Measurements from ENCODE around the gene VAPA.
A peak's percentile ranks its signal among the peaks of the same experiment; 100 is the strongest.

The VAPA gene

GRCh38 chr18:9919564-9920232 lies 5.9 kb downstream of the VAPA start:
- TF ChIP-seq POU2F2 (IDR thresholded peaks at IDR 0.05; ENCODE audit: low read depth, low read length) = no peak
- no peak for TF ChIP-seq POLR2A (IDR thresholded peaks at IDR 0.05; ENCODE audit: low read depth, low read length)
- TF ChIP-seq POLR2AphosphoS5 (IDR thresholded peaks at IDR 0.05; ENCODE audit: low read depth, low read length) = no peak
- no peak for TF ChIP-seq PAX5 (IDR thresholded peaks at IDR 0.05; ENCODE audit: insufficient read depth, low read length, severe bottlenecking)
- TF ChIP-seq TAF1 (IDR thresholded peaks at IDR 0.05; ENCODE audit: low read depth, low read length) = no peak
- TF ChIP-seq SPI1 (IDR thresholded peaks at IDR 0.05; ENCODE audit: low read depth, low read length) = no peak
- no peak for DNase-seq (ENCODE audit: insufficient read length, low spot score)

GRCh38 chr18:9922592-9923311 lies 8.9 kb downstream of the VAPA start:
- FAIRE-seq (no peak), DNase-seq (ENCODE audit: insufficient read length, low spot score) (no peak)
- TF ChIP-seq POLR2A (IDR thresholded peaks at IDR 0.05; ENCODE audit: low read depth, low read length) (no peak), TAF1 (IDR thresholded peaks at IDR 0.05; ENCODE audit: low read depth, low read length) (no peak), POLR2AphosphoS5 (IDR thresholded peaks at IDR 0.05; ENCODE audit: low read depth, low read length) (no peak), SPI1 (IDR thresholded peaks at IDR 0.05; ENCODE audit: low read depth, low read length) (no peak), POU2F2 (IDR thresholded peaks at IDR 0.05; ENCODE audit: low read depth, low read length) (no peak), PAX5 (IDR thresholded peaks at IDR 0.05; ENCODE audit: insufficient read depth, low read length, severe bottlenecking) (no peak)

More at GRCh38 chr18:9919564-9920232, 5.9 kb downstream of the VAPA start:
- FAIRE-seq = no peak

- FAIRE-seq (peak; percentile 38), DNase-seq (ENCODE audit: insufficient read length, low spot score) (no peak)
- TF ChIP-seq TAF1 (IDR thresholded peaks at IDR 0.05; ENCODE audit: low read depth, low read length) = no peak
- TF ChIP-seq POU2F2 (IDR thresholded peaks at IDR 0.05; ENCODE audit: low read depth, low read length) = no peak
- TF ChIP-seq POLR2AphosphoS5 (IDR thresholded peaks at IDR 0.05; ENCODE audit: low read depth, low read length) = no peak
- TF ChIP-seq PAX5 (IDR thresholded peaks at IDR 0.05; ENCODE audit: insufficient read depth, low read length, severe bottlenecking) = no peak
- TF ChIP-seq POLR2A (IDR thresholded peaks at IDR 0.05; ENCODE audit: low read depth, low read length) = no peak
- TF ChIP-seq SPI1 (IDR thresholded peaks at IDR 0.05; ENCODE audit: low read depth, low read length) = no peak
Observed at GRCh38 chr18:9924371-9924943, 10.6 kb downstream of the VAPA start.

GRCh38 chr18:9925369-9925768 lies 11.6 kb downstream of the VAPA start:
- no peak for FAIRE-seq
- TF ChIP-seq POLR2AphosphoS5 (IDR thresholded peaks at IDR 0.05; ENCODE audit: low read depth, low read length) = no peak
- TF ChIP-seq SPI1 (IDR thresholded peaks at IDR 0.05; ENCODE audit: low read depth, low read length) = no peak
- no peak for TF ChIP-seq TAF1 (IDR thresholded peaks at IDR 0.05; ENCODE audit: low read depth, low read length)
- no peak for TF ChIP-seq POU2F2 (IDR thresholded peaks at IDR 0.05; ENCODE audit: low read depth, low read length)
- no peak for TF ChIP-seq PAX5 (IDR thresholded peaks at IDR 0.05; ENCODE audit: insufficient read depth, low read length, severe bottlenecking)
- no peak for TF ChIP-seq POLR2A (IDR thresholded peaks at IDR 0.05; ENCODE audit: low read depth, low read length)

GRCh38 chr18:9925795-9926194 lies 12.0 kb downstream of the VAPA start:
- no peak for DNase-seq (ENCODE audit: insufficient read length, low spot score)
- TF ChIP-seq POU2F2 (IDR thresholded peaks at IDR 0.05; ENCODE audit: low read depth, low read length) = no peak
- no peak for TF ChIP-seq PAX5 (IDR thresholded peaks at IDR 0.05; ENCODE audit: insufficient read depth, low read length, severe bottlenecking)
- TF ChIP-seq TAF1 (IDR thresholded peaks at IDR 0.05; ENCODE audit: low read depth, low read length) = no peak
- TF ChIP-seq POLR2A (IDR thresholded peaks at IDR 0.05; ENCODE audit: low read depth, low read length) = no peak
- TF ChIP-seq POLR2AphosphoS5 (IDR thresholded peaks at IDR 0.05; ENCODE audit: low read depth, low read length) = no peak
- no peak for TF ChIP-seq SPI1 (IDR thresholded peaks at IDR 0.05; ENCODE audit: low read depth, low read length)
- no peak for FAIRE-seq

More at GRCh38 chr18:9925369-9925768, 11.6 kb downstream of the VAPA start:
- DNase-seq (ENCODE audit: insufficient read length, low spot score) = no peak

- no peak for TF ChIP-seq PAX5 (IDR thresholded peaks at IDR 0.05; ENCODE audit: insufficient read depth, low read length, severe bottlenecking)
- TF ChIP-seq POU2F2 (IDR thresholded peaks at IDR 0.05; ENCODE audit: low read depth, low read length) = no peak
- TF ChIP-seq POLR2A (IDR thresholded peaks at IDR 0.05; ENCODE audit: low read depth, low read length) = no peak
- TF ChIP-seq TAF1 (IDR thresholded peaks at IDR 0.05; ENCODE audit: low read depth, low read length) = no peak
- no peak for TF ChIP-seq POLR2AphosphoS5 (IDR thresholded peaks at IDR 0.05; ENCODE audit: low read depth, low read length)
- no peak for TF ChIP-seq SPI1 (IDR thresholded peaks at IDR 0.05; ENCODE audit: low read depth, low read length)
- DNase-seq (ENCODE audit: insufficient read length, low spot score) = no peak
- no peak for FAIRE-seq
Observed at GRCh38 chr18:9926223-9926894, 12.5 kb downstream of the VAPA start.

- TF ChIP-seq POU2F2 (IDR thresholded peaks at IDR 0.05; ENCODE audit: low read depth, low read length) = no peak
- no peak for TF ChIP-seq POLR2AphosphoS5 (IDR thresholded peaks at IDR 0.05; ENCODE audit: low read depth, low read length)
- no peak for TF ChIP-seq TAF1 (IDR thresholded peaks at IDR 0.05; ENCODE audit: low read depth, low read length)
- TF ChIP-seq POLR2A (IDR thresholded peaks at IDR 0.05; ENCODE audit: low read depth, low read length) = no peak
- TF ChIP-seq PAX5 (IDR thresholded peaks at IDR 0.05; ENCODE audit: insufficient read depth, low read length, severe bottlenecking) = no peak
- TF ChIP-seq SPI1 (IDR thresholded peaks at IDR 0.05; ENCODE audit: low read depth, low read length) = no peak
- no peak for FAIRE-seq
- DNase-seq (ENCODE audit: insufficient read length, low spot score) = no peak
Observed at GRCh38 chr18:9926977-9927376, 13.2 kb downstream of the VAPA start.

- TF ChIP-seq TAF1 (IDR thresholded peaks at IDR 0.05; ENCODE audit: low read depth, low read length) = no peak
- FAIRE-seq = no peak
- no peak for DNase-seq (ENCODE audit: insufficient read length, low spot score)
Observed at GRCh38 chr18:9927392-9928063, 13.7 kb downstream of the VAPA start.

All from GM12891 (cell line).